Measurements from ENCODE around the gene DENND1A.

Gene DENND1A

DNA sequence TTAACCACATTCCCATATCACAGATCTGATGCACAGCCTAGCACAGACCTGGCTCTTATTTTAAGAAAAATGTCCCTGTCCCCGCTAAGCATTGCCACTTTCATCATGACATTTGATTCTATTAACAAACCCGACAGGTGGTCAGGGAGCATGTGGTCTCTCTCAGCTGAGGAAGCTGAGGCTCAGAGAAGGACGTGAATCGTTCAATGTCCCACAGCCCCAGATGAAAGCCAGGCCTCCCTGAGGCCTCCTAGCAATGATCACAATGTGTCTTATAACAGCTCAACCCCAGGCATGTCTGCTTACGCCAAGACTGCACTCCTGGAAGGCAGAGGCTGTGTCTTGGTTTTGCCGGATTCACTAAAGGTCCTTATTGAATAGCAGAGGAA is 584.4 kb downstream of the DENND1A start:
- Histone ChIP-seq H3K4me1 (peaks cover 11% of the 10 kb centered on the region), H3K9ac (no peak overlapping the region), H3K36me3 (ENCODE audit: control insufficient read depth, insufficient read depth, low read length) (no peaks in the 10 kb centered on the region), H3K79me2 (no peaks in the 10 kb centered on the region), H3K27me3 (ENCODE audit: control insufficient read depth, insufficient read depth, low read length) (no peaks in the 10 kb centered on the region), H3K27ac (no peak overlapping the region), H3K4me2 (ENCODE audit: low read length) (no peak overlapping the region), H3K9me3 (ENCODE audit: control insufficient read depth, low read length) (no peaks in the 10 kb centered on the region), H2AFZ (no peak overlapping the region), H3K4me3 (ENCODE audit: low read depth, low read length) (no peak overlapping the region)
- TF ChIP-seq, protein P1, sequence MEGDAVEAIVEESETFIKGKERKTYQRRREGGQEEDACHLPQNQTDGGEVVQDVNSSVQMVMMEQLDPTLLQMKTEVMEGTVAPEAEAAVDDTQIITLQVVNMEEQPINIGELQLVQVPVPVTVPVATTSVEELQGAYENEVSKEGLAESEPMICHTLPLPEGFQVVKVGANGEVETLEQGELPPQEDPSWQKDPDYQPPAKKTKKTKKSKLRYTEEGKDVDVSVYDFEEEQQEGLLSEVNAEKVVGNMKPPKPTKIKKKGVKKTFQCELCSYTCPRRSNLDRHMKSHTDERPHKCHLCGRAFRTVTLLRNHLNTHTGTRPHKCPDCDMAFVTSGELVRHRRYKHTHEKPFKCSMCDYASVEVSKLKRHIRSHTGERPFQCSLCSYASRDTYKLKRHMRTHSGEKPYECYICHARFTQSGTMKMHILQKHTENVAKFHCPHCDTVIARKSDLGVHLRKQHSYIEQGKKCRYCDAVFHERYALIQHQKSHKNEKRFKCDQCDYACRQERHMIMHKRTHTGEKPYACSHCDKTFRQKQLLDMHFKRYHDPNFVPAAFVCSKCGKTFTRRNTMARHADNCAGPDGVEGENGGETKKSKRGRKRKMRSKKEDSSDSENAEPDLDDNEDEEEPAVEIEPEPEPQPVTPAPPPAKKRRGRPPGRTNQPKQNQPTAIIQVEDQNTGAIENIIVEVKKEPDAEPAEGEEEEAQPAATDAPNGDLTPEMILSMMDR (IDR thresholded peaks at IDR 0.05), result no peak

DNA sequence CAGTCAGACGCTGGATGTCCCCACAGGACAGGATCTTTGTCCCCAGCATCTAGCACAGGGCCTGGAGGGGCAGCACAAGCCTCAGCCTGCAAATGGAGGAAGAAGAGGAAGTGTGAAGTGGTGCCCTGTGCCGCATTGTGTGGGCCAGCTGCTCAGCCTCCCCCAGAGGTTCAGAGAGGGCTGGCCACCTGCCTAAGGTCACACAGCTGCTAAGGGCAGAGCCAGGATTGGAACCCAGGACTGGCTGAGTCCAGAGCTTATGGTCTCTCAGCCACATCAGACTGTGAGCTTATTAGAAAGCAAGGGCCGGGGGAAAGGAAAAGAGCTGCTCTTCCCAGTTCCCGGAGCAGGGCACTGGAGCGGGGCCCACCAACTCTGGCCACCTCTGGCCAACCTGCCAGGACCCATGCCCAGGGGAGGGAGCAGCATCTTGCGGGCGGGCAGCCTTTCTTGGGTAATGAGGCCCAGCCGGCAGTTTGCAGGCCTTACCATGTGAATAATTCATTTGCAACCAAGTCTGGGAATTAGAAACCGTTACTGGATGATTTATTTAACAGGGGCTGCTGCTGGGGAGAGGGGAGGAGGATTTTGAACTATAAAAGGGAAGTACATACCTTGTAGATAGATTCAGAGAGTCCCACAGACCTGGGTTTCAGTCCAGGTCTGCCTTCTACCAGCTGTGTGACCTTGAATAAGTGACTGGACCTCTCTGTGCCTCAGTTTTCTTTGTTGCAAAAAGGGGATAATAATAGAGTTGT is 585.6 kb downstream of the DENND1A start:
- H3K9me3 ChIP-seq (ENCODE audit: control insufficient read depth, low read length), result no peaks in the 10 kb centered on the region
- H3K4me1 ChIP-seq, result peaks cover 15% of the 10 kb centered on the region
- H3K36me3 ChIP-seq (ENCODE audit: control insufficient read depth, insufficient read depth, low read length), result no peaks in the 10 kb centered on the region
- TF ChIP-seq, protein P1 (IDR thresholded peaks at IDR 0.05), result no peak
- H3K27ac ChIP-seq, result no peak overlapping the region
- H3K4me3 ChIP-seq (ENCODE audit: low read depth, low read length), result no peak overlapping the region
- no peaks in the 10 kb centered on the region for H3K79me2 ChIP-seq
- no peaks in the 10 kb centered on the region for H3K27me3 ChIP-seq (ENCODE audit: control insufficient read depth, insufficient read depth, low read length)
- no peak overlapping the region for H3K9ac ChIP-seq
- no peak overlapping the region for H2AFZ ChIP-seq
- H3K4me2 ChIP-seq (ENCODE audit: low read length), result no peak overlapping the region

DNA sequence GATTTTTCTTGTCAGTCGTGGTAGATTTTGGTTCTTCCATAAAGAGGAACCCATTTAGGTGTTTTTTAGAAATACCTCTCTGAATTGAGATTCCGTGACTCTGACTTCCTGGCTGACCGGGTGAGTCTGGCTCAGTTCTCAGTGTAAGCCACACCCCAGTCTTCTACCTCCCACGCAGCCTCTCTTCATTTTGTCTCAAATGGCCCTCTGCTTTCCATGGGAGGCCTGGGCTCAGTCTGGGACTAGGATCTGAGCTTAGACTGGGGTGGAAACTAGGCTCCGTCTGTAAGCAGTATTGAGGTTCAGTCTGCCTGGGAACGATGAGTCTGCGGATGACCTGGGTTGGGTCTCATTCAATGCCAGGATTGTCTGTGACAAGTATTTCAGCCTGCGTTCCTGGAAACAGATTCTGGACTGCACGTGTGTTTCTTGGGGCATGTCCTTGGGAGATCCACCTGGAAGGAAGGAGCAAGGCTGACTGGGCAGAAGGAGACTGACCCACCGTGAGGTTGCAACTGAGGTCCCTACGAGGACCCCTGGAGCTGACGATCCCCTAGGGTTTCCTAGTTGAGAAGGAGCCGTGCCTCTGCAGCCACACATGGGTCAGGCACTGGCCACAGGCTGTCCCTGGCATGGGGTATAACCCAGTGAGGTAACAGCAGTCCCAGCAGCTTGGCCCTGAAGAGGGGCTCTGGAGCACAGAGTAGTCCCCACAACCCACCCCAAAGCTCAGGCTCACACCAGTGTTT is 586.3 kb downstream of the DENND1A start:
- Histone ChIP-seq H3K27ac (no peak overlapping the region), H3K4me2 (ENCODE audit: low read length) (no peak overlapping the region), H3K9me3 (ENCODE audit: control insufficient read depth, low read length) (no peaks in the 10 kb centered on the region), H3K79me2 (no peaks in the 10 kb centered on the region), H3K4me1 (peaks cover 15% of the 10 kb centered on the region), H3K4me3 (ENCODE audit: low read depth, low read length) (no peak overlapping the region), H3K9ac (no peak overlapping the region), H3K27me3 (ENCODE audit: control insufficient read depth, insufficient read depth, low read length) (no peaks in the 10 kb centered on the region), H2AFZ (peak overlapping the region; percentile 72), H3K36me3 (ENCODE audit: control insufficient read depth, insufficient read depth, low read length) (no peaks in the 10 kb centered on the region)
- TF ChIP-seq, protein P1 (IDR thresholded peaks at IDR 0.05), result no peak

DNA sequence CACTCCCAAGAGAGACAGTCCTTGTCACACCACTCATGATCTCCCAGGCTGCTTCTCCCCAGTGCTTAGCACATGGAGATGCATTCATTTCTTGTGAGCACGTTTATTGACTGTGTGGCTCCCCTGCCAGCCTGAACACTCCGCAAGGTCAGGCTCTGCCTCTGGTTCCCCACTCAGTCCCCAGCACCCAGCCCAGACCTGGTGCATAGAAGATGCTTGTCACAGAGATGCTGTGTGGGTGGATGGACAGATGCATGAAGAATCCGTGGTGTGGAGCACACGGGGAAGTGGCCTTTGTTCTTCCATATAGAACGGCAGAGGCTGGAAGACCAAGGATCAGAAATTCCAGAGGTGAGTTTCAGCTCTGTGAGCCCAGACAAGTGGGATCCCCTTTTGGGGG is 587.7 kb downstream of the DENND1A start:
- Histone ChIP-seq H3K9me3 (ENCODE audit: control insufficient read depth, low read length) (no peaks in the 10 kb centered on the region), H3K4me3 (ENCODE audit: low read depth, low read length) (no peak overlapping the region), H3K4me2 (ENCODE audit: low read length) (no peak overlapping the region), H2AFZ (no peak overlapping the region), H3K27me3 (ENCODE audit: control insufficient read depth, insufficient read depth, low read length) (no peaks in the 10 kb centered on the region), H3K27ac (no peak overlapping the region), H3K9ac (no peak overlapping the region), H3K4me1 (peaks cover 15% of the 10 kb centered on the region), H3K79me2 (no peaks in the 10 kb centered on the region), H3K36me3 (ENCODE audit: control insufficient read depth, insufficient read depth, low read length) (no peaks in the 10 kb centered on the region)
- TF ChIP-seq, protein P1 (IDR thresholded peaks at IDR 0.05), result no peak
